ENCODE results near the gene NEIL3. TPM values are rescaled to one million over a fixed set of nuclear protein-coding genes. Genes with fewer than 3 reads are reported as not detected.

Gene NEIL3
- total RNA-seq, 2 experiments from 2014 or later = 0.22 to 0.25 TPM

GRCh38 chr4:177384856-177385397 is 75.3 kb downstream of the NEIL3 start:
- TF ChIP-seq, protein P1, sequence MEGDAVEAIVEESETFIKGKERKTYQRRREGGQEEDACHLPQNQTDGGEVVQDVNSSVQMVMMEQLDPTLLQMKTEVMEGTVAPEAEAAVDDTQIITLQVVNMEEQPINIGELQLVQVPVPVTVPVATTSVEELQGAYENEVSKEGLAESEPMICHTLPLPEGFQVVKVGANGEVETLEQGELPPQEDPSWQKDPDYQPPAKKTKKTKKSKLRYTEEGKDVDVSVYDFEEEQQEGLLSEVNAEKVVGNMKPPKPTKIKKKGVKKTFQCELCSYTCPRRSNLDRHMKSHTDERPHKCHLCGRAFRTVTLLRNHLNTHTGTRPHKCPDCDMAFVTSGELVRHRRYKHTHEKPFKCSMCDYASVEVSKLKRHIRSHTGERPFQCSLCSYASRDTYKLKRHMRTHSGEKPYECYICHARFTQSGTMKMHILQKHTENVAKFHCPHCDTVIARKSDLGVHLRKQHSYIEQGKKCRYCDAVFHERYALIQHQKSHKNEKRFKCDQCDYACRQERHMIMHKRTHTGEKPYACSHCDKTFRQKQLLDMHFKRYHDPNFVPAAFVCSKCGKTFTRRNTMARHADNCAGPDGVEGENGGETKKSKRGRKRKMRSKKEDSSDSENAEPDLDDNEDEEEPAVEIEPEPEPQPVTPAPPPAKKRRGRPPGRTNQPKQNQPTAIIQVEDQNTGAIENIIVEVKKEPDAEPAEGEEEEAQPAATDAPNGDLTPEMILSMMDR (IDR thresholded peaks at IDR 0.05) = no peak
- H3K27me3 Mint-ChIP-seq = peaks cover 5% of the 10 kb centered on the region
- peaks cover 0 to 7% of the 10 kb centered on the region in 2 experiments for H3K9me3 ChIP-seq (ENCODE audit: control insufficient read depth in 1 of 2, insufficient read depth in 1 of 2, low read length in 2 of 2)
- no peak overlapping the region for H3K27ac Mint-ChIP-seq
- H3K4me1 Mint-ChIP-seq (ENCODE audit: low read depth) = no peaks in the 10 kb centered on the region
- H3K4me1 ChIP-seq (ENCODE audit: insufficient read depth, low read length) = no peaks in the 10 kb centered on the region
- H3K9me3 Mint-ChIP-seq = no peaks in the 10 kb centered on the region
- no peak for DNase-seq
- CTCF ChIA-PET = no interaction called here
- no peak overlapping the region for H3K4me3 ChIP-seq (ENCODE audit: low read length)
- no peaks in the 10 kb centered on the region for H3K36me3 Mint-ChIP-seq (ENCODE audit: low read depth)
- no peaks in the 10 kb centered on the region for H3K27me3 ChIP-seq (ENCODE audit: control insufficient read depth in 1 of 2, insufficient read depth in 2 of 2, low read length in 2 of 2)
- POLR2A ChIA-PET = no interaction called here
- ATAC-seq (ENCODE audit: poor library complexity) = no peak
- H3K27ac ChIP-seq (ENCODE audit: low read depth in 1 of 2, low read length in 2 of 2) = no peak overlapping the region
- H3K4me3 Mint-ChIP-seq = no peak overlapping the region
- intact Hi-C loops (cut with DNase I, micrococcal nuclease) = loop anchor here in 1 of 2 experiments (5.0 kb wide), 1 partner anchor 287 kb away; no protein-coding TSS in a partner anchor
- H3K36me3 ChIP-seq (ENCODE audit: insufficient read depth, low read length) = no peaks in the 10 kb centered on the region

DNA sequence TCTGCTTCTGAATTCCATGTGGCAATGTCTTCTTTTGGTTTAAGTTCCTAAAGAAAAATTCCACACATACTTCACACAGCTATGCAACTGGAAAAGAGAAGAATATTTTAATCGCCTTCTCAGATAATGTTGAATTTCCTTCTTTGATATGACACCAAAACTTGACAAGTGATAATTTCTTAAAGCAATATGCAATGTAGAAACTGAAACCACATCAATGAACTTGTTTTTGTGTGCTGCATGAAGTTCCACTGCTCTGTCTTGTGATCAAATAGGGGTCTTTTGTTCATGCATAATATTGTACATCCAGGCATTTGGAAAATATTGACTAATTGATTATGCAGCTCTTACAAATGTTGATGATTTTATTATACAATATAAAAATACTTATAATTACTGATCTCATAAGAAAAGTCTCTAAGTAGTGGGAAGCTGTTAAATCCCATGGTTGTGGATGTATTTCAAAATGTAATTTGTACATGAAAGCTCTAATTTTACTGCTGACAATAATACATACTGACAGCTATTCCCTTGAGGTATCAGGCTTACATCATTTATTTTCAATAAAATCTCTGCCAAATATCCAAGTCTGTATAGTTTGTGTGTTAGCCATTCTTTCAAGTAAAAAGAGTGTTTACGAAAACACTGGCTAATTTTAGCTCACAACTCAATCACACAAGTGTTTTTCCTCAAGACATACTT is 76.1 kb downstream of the NEIL3 start:
- Histone ChIP-seq H3K27ac (ENCODE audit: low read depth in 1 of 2, low read length in 2 of 2) (no peak overlapping the region), H3K4me1 (ENCODE audit: insufficient read depth, low read length) (no peaks in the 10 kb centered on the region), H3K4me3 (ENCODE audit: low read length) (no peak overlapping the region), H3K9me3 (ENCODE audit: control insufficient read depth in 1 of 2, insufficient read depth in 1 of 2, low read length in 2 of 2) (peaks cover 0 to 7% of the 10 kb centered on the region in 2 experiments), H3K36me3 (ENCODE audit: insufficient read depth, low read length) (no peaks in the 10 kb centered on the region), H3K27me3 (ENCODE audit: control insufficient read depth in 1 of 2, insufficient read depth in 2 of 2, low read length in 2 of 2) (no peaks in the 10 kb centered on the region)
- peaks cover 5% of the 10 kb centered on the region for H3K27me3 Mint-ChIP-seq
- H3K36me3 Mint-ChIP-seq (ENCODE audit: low read depth) = no peaks in the 10 kb centered on the region
- no peaks in the 10 kb centered on the region for H3K9me3 Mint-ChIP-seq
- POLR2A ChIA-PET = interaction anchor here (0.8 kb wide), 1 partner anchor 9 kb away, joined by 3 read pairs; no protein-coding TSS in a partner anchor
- ATAC-seq (ENCODE audit: poor library complexity) (no peak), DNase-seq (no peak)
- H3K4me3 Mint-ChIP-seq = no peak overlapping the region
- H3K4me1 Mint-ChIP-seq (ENCODE audit: low read depth) = no peaks in the 10 kb centered on the region
- no peak overlapping the region for H3K27ac Mint-ChIP-seq
- TF ChIP-seq, protein P1 (IDR thresholded peaks at IDR 0.05) = no peak
- CTCF ChIA-PET = no interaction called here
- intact Hi-C loops (cut with DNase I, micrococcal nuclease) = loop anchor here in 1 of 2 experiments (5.0 kb wide), 1 partner anchor 287 kb away; no protein-coding TSS in a partner anchor

DNA sequence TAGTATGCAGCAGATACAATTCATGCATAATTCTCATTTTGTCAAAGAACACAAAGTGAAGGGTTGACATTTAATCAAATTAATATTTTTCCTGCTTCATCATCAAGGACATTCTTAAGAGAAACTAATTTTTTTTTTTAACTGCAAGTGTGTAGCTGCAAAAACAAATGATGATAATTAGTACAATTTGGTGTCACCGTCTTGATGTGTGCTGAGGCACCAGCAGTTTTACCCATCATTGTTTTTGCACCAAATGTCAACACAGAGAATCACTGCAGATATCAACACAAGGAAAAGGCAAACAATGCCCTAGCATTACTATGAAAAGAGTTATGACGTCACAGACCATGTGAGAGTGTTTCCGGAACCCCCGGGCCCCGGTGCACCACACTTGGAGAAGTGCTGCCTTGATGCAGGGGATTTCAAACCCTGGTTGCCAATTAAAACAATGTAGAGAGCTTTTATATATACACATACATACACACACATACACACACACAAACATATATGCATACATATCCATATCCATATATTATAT is 76.7 kb downstream of the NEIL3 start:
- Mint-ChIP-seq H3K27ac (no peak overlapping the region), H3K4me1 (ENCODE audit: low read depth) (peaks cover 5% of the 10 kb centered on the region), H3K27me3 (peaks cover 5% of the 10 kb centered on the region), H3K9me3 (no peaks in the 10 kb centered on the region), H3K36me3 (ENCODE audit: low read depth) (no peaks in the 10 kb centered on the region), H3K4me3 (no peak overlapping the region)
- intact Hi-C loops (cut with DNase I, micrococcal nuclease) = loop anchor here in 1 of 2 experiments (5.0 kb wide), 1 partner anchor 286 kb away; no protein-coding TSS in a partner anchor
- Histone ChIP-seq H3K27me3 (ENCODE audit: control insufficient read depth in 1 of 2, insufficient read depth in 2 of 2, low read length in 2 of 2) (no peaks in the 10 kb centered on the region), H3K9me3 (ENCODE audit: control insufficient read depth in 1 of 2, insufficient read depth in 1 of 2, low read length in 2 of 2) (peaks cover 0 to 7% of the 10 kb centered on the region in 2 experiments), H3K36me3 (ENCODE audit: insufficient read depth, low read length) (no peaks in the 10 kb centered on the region), H3K27ac (ENCODE audit: low read depth in 1 of 2, low read length in 2 of 2) (no peak overlapping the region), H3K4me3 (ENCODE audit: low read length) (no peak overlapping the region), H3K4me1 (ENCODE audit: insufficient read depth, low read length) (peaks cover 4% of the 10 kb centered on the region)
- ChIA-PET POLR2A (interaction anchor here (0.6 to 0.8 kb wide), 2 partner anchors 9 to 44 kb away, joined by 3 read pairs; no protein-coding TSS in a partner anchor), CTCF (no interaction called here)
- TF ChIP-seq, protein P1 (IDR thresholded peaks at IDR 0.05) = no peak
- ATAC-seq (ENCODE audit: poor library complexity) (no peak), DNase-seq (no peak)
